GM21526 (cell line): ENCODE data around the gene WDR7.

Experiments
- ATAC-seq: cut with Tn5 transposase; IDR thresholded peaks from one replicate; pipeline ENCODE4 v1.9.1; 2021; ENCODE audit warnings: moderate library complexity; ENCODE audit not compliant: unreplicated experiment, low FRiP score

Gene WDR7

DNA sequence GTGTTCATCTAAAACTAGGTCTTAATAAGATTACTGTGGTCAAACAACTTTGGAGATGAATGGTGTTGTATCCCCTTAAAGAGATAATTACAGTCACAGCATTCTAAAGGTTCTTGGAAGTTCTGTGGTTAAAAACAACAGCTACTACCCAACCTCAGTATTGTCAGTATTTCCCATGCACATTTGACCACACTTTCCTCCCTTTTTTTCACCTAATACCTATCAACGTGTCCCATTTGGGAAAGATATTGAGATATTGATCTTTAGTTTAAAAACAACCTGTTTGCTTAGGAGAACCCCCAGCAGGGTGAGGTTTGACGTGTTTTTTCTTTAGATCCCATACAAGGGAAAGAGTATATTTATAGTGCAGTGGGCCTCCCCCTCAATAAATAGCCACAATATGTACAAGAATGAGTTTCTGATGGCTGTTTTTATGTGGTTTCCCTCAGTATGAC lies 65.6 kb downstream of the WDR7 start:
- no peak for ATAC-seq

DNA sequence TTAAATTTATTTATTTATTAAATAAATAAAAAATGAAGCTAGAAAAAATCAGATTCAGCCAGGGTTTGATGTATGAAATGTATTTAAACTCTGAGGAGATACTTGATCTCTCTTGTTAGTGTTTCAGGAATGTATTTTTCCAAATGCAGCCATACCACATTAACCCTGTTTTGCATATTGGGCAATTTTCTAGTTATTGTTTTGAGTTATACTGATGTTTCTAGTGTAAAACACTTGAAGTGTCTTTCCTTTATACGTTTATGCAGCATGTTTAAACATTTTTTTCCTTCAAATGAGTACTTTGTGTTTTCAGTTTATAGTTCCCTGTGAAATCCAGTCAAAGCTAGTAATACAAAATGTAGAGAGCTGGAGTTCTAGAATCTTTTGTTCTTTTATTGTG lies 69.9 kb downstream of the WDR7 start:
- ATAC-seq, result no peak

DNA sequence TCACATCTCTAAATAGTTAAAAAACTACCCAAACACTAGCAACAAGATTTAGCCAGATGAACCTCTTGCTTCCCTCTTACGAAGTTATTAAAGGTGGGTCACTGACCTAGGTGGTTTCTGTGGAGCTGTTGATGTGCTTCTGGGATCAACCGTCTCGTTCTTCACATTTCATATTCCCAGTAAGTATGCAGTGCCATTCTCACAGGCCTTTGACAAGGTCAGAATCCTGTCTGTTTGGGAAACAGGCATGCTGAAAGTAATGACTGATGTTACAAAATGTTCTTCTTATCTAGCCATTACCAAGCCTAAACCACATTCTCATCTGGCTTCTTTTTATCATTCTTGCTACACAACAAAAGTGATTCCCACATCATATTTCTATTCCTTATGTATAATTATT lies 70.3 kb downstream of the WDR7 start:
- ATAC-seq, result no peak

DNA sequence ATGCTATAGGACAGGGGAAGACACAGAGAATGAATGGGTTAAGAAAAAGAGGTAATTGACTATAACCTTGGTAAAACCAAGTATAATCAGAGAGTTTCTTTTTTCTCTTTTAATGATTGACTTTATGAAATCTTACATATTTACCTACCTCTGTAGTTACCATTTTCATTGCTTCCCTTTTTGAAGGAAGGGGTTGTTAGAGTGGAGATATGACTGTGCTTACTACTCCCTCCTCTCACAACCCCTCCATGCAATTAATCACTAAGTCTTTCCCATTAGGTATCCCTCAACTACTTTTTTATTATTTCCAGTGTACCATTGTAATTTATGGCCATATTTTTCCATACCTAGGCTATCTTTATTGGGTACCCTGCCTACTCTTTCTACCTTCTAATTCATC lies 71.4 kb downstream of the WDR7 start:
- ATAC-seq, result no peak

DNA sequence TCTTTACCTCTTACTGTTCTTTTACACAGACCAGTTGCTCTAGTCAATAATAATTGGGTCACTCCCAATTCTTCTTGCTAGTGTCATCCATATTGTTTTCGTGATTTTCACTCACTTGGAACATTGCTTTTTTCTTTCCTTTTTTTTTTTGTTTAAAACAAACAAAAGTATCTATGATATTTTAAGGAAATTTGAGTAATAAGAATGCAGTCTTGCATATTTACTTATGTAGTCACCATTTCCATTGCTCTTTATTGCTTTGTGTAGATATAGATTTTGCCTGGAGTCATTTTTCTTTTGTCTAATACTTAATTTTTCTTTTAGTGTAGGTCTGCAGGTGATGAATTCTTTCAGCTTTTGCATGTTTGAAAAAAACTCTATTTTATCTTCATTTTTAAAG lies 71.9 kb downstream of the WDR7 start:
- no peak for ATAC-seq

DNA sequence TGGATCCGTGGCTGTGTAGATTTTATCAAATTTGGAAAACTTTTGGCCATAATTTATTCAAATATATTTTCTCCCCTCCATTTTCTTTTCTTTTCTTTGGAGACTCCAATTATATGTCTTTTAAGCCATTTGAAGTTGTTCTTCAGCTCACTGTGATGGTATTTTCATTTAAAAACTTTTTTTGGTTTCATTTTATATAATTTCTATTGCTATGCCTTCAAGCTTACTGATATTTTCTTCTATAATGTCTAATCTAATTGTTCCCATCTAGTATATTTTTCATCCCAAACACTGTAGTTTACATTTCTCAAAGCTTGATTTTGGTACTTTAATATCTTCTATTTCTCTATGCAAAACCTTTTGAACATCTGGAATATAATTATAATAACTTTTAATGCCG lies 72.5 kb downstream of the WDR7 start:
- no peak for ATAC-seq

DNA sequence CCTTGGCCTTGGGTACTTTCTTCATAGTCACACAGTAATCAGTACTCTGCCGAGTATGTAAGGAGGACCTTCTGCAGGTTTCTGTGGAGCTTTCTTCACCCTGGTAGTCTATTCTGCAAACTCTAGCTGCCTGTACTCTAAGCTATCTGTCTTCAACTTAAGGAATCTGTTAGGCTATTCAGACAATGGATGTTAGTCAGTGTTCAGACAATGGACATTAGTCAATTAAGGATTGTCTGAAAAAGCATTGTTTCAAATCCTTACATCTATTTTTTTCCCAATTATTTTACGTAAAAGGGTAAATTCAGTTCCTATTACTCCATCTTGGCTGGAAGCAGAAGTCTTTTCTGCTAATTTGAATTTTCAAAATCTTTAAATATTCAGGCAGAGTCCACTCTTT lies 75.7 kb downstream of the WDR7 start:
- ATAC-seq, result no peak

DNA sequence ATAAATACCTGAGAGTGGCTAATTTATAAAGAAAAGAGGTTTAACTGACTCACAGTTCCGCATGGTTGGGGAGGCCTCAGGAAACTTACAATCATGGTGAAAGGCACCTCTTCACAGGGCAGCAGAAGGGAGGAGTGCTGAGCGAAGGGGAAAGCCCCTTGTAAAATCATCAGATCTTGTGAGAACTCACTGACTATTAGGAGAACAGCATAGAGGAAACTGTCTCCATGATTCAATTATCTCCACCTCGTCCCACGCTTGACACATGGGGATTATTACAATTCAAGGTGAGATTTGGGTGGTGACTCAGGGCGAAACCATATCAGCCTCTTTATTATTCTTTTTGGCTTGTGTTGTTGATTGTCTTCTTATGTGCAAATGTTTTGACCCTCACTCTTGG lies 76.2 kb downstream of the WDR7 start:
- ATAC-seq, result no peak

DNA sequence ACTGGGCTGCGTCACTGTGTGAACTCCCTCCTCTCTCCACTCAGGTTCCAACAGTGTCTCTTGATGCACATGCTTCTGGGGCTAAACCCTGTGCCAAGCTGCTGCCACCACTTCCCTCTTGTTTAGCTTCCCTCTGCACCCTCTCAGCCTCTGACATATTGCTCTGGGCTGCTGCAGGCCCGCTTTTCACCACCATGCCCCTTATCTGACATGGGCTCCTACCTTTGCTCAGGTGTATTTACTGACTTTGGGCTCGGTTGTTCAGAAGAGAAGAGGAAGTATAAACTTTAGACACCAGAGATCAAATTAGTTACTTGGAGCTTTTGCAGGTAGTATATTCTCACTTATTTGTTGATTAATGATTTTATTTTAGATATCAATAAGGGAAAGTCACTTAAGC lies 77.6 kb downstream of the WDR7 start:
- ATAC-seq, result no peak

DNA sequence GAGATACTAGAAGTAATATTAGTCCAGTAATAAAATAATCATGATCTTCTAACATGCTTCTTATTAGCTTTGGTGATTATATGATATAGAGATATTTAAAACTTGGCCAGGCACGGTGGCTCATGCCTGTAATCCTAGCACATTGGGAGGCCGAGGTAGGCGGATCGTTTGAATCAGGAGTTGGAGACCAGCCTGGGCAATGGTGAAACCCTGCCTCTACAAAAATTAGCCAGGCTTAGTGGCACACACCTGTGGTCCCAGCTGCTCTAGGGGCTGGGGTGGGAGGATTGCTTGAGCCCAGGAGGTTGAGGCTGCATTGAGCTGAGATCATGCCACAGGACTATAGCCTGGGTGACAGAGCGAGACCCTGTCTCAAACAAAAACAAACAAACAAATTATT lies 87.0 kb downstream of the WDR7 start:
- no peak for ATAC-seq

DNA sequence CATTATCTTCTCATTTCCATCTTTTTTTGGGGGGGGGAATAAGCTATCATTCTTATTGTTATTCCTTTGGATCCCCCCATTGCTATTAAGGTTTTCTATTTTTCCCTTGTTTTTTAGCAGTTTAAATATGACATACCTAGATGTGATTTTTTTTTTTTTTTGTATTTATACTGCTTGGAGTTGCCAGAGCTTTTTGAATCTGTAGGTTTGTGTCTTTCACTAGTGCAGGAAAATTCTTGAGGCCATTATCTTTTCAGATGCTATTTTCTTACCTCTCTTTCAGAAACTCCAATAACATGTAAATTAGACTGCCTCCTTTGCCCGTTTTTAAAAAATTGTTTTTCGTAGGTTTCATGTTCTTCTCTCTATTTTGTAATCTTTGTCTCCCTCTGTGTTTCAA lies 88.6 kb downstream of the WDR7 start:
- no peak for ATAC-seq

DNA sequence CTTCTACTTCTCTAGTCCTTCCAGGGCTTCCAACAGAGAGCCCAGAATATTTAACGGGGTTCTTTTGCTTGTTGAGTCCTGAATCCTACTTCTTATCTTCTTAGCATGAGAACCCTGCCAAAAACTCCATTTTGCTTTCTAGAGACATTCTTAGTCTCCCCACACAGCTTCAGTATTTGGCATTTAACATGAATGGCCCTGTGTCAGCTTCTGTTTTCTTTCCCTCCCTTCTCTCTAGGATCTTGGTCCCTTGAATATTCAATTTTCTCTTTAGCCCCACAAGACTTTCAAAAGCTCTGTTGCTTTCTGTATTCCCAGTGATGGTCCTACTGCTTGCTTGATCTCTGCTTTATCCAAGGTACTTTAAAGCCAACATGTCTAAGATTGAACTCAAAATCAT lies 89.5 kb downstream of the WDR7 start:
- ATAC-seq, result no peak

DNA sequence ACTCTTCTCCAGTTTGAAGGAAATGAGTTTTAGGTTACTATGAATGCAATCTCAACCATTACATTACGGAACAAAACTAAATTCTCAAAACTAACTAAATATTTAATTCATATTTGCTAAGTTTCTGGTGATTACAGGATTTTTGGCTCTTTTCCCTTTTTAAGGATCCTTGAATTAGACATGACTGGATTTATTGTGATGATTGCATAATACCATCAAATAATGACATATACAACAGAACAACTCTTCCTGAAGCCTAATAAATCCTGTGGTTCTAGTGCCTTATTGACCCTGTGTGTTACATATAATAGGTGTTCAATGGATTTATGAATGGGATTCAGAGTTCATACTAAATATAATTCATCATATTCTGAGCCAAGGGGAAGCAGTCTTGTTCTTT lies 90.5 kb downstream of the WDR7 start:
- no peak for ATAC-seq

DNA sequence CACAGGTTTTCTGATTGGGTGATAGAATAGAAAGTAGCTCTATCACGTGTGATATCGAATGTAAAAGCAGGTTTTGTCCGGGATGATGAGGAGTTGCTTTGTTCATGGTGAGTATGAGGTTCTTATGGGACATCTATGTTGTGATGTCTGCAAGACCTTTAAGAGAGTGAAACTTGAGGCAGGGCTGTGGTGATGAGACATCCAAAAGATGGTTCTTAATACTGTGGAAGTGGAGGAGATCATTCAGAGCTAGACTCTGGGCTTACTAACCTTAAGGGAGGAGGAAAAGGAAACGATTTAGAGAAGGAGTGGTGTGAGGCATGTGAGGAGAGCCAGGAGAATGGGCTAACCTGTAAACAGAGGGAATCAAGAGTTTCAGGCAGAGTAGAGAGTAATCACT lies 92.0 kb downstream of the WDR7 start:
- ATAC-seq, result no peak

DNA sequence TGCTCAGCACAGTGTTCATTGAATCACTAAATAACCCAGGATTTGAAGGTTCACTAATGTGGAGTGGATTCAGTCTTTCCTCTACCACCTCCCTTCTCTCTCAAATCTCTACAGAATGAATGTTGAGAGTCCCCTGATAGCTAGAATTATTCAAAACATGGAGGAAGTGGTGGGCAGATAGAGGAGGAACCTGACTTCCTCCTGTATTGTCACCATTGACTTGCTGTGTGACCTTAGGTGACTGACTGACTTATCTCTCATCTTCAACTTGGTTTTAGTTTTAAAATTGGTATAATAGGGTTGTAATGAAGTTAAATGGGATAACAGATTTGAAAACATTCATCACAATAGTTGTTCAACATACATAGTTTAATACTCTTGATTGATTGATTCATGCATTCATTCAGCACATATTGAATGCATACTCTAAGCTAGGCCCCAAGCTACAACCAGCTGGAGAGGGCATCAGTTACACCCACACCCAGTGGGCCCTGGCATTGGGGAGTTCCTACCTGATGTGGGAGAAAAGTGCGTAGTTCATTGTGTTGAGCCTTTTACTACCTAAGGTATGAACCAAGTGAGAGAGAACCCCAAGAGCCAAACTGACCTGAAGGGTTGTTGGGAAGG lies 96.0 kb downstream of the WDR7 start:
- peak; percentile 66 for ATAC-seq

DNA sequence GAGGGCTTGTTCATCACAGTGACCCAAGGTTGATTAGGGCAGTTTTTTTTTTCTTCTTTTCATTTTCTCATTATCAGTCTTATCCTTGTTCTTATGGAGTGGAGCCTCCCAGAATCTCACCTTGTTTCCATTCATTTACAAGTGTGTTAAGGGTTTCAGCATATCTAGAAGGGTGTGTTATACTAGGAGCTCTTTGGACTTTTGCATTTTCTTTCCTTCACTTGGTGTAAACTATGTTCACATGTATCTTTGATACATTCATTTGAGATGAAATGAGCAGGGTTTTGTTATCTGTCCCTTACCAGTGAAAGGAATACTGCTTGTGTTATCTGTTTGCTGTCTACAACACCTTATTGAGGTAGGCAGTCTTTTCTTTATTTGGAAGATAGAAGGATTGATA lies 96.7 kb downstream of the WDR7 start:
- no peak for ATAC-seq

DNA sequence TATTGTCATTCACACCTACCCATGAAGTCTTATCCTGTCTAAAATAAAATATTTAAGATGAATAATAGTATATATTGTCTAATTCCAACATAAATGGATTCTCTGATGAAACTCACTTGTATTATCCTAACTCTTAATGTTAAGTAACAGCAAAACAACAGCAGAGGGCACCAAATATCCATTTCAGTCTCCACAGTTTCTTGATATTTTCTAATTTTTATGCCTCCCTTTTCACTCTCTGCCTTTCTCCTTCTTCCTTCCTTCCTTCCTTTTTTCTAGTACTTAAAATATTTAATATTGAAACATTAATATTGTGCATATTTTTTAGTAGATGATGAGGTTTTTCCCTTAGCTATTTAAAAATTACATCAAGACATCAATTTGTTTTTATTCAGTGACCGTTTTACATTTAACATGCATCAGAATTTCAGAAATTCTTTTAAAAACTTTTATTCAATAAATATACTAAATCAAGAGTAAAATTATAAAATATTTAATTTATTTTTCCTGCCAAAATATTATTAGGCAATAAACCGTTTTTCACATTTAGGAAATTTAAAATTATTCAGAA lies 97.6 kb downstream of the WDR7 start:
- no peak for ATAC-seq

DNA sequence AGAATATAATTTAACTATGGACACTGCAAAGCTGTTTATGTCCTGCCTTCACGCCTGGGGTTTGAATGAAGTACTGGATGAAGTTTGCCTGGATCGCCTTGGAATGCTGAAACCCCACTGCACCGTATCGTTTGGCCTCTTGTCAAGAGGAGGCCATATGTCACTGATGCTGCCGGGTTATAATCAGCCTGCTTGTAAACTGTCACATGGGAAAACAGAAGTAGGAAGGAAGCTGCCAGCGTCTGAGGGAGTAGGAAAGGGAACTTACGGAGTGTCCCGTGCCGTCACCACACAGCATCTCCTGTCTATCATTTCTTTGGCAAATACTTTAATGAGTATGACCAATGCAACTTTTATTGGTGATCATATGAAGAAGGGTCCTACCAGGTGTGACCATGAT lies 105.8 kb downstream of the WDR7 start:
- no peak for ATAC-seq

DNA sequence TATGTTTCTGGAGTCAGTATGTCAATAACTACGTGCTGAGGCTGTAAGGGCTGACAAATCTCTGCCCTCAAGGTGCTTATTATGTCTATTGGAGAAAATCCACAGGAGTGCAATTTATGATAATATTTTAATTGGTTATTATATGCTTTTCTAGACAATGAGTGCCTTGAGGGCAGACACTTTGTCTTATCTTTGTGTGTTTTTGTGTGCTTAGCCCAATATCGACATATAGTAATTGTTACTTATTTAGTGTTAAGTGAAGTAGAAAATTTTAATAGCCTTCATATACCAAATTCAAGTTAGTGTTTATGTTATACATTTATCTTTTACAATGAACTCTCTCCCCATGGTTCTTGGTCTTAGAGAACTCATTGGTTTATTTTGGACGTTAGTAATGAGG lies 118.9 kb downstream of the WDR7 start:
- ATAC-seq, result no peak

DNA sequence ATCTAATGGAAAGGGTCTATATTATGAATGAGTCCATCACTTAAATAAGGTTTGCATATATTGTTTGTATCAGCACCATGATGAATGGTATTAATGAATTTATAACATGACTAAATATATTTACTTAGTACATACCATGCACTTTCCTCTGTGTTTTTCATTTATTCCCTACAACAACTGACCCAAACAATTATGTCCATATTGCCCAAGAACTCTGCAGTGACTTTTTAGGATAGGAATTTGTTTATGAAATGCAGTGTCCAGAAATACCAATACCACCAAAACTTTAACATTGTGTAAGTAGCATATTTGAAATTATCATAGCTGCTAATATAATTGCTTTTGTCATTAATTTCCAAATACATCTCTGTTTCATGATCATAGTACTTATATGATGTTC lies 119.7 kb downstream of the WDR7 start:
- no peak for ATAC-seq

DNA sequence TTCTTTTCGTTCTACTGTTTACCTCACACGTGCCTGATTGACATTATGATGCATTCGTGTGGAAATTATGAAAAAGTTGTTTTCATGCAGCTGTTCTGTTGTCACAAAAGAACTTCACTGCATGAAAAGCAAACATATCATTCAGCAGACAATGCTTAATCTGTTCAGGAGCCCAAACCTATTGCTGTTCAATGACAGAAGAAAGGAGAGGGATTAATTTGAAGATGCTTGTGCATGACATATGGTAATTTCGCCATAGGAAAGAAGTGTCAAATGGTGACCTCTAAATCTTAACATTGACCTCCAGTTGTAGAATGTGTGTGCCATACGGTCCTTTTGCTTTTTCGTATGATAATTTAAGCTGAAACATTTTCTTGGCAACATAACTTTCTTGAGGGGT lies 124.5 kb downstream of the WDR7 start:
- ATAC-seq, result no peak

DNA sequence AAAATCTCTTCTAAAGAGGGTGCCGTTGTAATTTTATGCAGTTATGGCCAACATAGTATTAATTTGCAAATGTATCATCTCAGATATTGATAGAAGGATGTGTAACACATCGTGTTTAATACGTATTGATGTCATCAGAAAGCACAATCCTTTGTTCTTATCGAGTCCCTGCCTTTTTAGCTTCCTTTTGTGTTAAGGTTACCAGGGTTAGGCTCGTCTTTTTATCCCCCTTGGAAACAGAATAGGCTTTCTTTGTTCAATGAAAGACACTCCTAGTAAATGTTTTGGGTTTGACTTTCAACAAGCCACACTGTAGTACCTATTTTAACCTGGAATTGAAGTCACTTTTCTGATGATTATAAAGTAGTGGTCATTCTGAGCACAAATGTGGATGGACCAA lies 136.2 kb downstream of the WDR7 start:
- no peak for ATAC-seq
